ENCODE data around the gene HSPA1L.

Gene HSPA1L

DNA sequence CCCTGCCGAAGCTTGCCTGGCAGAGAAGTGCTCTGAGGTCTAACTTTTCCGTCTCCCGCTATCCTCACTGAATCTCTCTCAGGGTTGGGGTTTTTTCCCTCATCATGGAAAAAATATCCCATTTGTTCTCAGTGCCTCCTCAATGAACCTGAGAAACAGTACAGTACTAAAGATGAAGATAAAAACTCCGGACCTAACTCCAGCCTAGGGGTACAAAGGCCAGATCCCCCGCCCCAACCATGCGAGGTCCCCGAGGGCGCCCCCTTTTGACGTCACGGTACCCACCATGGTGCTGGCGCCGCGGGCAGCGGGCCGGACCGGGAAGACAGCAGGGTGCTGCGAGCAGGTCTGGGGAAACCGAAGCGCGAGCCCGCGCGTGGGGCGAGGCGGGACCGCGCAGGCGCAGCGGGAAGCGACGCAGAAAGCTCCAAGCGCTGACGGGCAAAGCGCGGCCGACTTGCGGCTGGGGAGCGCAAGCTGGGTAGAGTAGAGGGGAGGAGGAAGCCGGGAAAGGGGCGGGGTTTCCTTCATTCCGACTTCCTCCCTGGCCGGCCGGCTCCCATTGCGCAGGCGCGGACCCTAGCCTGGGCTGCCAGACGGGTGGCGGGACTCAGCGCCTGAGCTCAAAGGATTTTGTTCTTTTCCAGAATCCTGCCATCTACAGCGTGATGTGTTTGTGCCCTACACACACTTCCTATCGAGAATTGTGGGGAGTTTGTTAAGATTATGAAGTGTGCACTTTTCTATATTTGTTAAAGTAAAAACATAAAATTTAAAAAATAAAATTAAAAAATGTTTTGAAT, 8.4 kb downstream of the HSPA1L start, which contains the start of gene LSM2 (continued):
- TF ChIP-seq ZNF433 (tag by site-specific recombination; IDR thresholded peaks at IDR 0.05; ENCODE audit: low read depth) (no peak), ZNF311 (tag by site-specific recombination; IDR thresholded peaks at IDR 0.05; ENCODE audit: borderline replicate concordance) (no peak), ZNF791 (tag by site-specific recombination; IDR thresholded peaks at IDR 0.05) (no peak), HOXC10 (CRISPR knock-in tag; IDR thresholded peaks at IDR 0.05) (no peak), ZNF785 (tag by site-specific recombination; IDR thresholded peaks at IDR 0.05) (no peak), ZNF660 (tag by site-specific recombination; IDR thresholded peaks at IDR 0.05) (peak; percentile 45), ZNF302 (tag by site-specific recombination; IDR thresholded peaks at IDR 0.05; ENCODE audit: low read depth) (no peak), ZNF112 (tag by site-specific recombination; IDR thresholded peaks at IDR 0.05) (no peak), ZFP69B (tag by site-specific recombination; IDR thresholded peaks at IDR 0.05) (0 out of 2 replicates have a peak, but pooled peaks have one; percentile 36), ZNF350 (tag by site-specific recombination; IDR thresholded peaks at IDR 0.05) (no peak), ZNF707 (tag by site-specific recombination; IDR thresholded peaks at IDR 0.05) (no peak), ZXDB (tag by site-specific recombination; IDR thresholded peaks at IDR 0.05) (peak; percentile 80), ZNF416 (tag by site-specific recombination; IDR thresholded peaks at IDR 0.05) (no peak), ZNF157 (tag by site-specific recombination; IDR thresholded peaks at IDR 0.05) (no peak)
- TF ChIP-seq, protein P1, sequence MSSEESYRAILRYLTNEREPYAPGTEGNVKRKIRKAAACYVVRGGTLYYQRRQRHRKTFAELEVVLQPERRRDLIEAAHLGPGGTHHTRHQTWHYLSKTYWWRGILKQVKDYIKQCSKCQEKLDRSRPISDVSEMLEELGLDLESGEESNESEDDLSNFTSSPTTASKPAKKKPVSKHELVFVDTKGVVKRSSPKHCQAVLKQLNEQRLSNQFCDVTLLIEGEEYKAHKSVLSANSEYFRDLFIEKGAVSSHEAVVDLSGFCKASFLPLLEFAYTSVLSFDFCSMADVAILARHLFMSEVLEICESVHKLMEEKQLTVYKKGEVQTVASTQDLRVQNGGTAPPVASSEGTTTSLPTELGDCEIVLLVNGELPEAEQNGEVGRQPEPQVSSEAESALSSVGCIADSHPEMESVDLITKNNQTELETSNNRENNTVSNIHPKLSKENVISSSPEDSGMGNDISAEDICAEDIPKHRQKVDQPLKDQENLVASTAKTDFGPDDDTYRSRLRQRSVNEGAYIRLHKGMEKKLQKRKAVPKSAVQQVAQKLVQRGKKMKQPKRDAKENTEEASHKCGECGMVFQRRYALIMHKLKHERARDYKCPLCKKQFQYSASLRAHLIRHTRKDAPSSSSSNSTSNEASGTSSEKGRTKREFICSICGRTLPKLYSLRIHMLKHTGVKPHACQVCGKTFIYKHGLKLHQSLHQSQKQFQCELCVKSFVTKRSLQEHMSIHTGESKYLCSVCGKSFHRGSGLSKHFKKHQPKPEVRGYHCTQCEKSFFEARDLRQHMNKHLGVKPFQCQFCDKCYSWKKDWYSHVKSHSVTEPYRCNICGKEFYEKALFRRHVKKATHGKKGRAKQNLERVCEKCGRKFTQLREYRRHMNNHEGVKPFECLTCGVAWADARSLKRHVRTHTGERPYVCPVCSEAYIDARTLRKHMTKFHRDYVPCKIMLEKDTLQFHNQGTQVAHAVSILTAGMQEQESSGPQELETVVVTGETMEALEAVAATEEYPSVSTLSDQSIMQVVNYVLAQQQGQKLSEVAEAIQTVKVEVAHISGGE (tag by site-specific recombination; conservative IDR thresholded peaks at IDR 0.05; ENCODE audit: low read depth), result no peak; the same call in 1 of the 2 replicates
- TF ChIP-seq, protein P2, sequence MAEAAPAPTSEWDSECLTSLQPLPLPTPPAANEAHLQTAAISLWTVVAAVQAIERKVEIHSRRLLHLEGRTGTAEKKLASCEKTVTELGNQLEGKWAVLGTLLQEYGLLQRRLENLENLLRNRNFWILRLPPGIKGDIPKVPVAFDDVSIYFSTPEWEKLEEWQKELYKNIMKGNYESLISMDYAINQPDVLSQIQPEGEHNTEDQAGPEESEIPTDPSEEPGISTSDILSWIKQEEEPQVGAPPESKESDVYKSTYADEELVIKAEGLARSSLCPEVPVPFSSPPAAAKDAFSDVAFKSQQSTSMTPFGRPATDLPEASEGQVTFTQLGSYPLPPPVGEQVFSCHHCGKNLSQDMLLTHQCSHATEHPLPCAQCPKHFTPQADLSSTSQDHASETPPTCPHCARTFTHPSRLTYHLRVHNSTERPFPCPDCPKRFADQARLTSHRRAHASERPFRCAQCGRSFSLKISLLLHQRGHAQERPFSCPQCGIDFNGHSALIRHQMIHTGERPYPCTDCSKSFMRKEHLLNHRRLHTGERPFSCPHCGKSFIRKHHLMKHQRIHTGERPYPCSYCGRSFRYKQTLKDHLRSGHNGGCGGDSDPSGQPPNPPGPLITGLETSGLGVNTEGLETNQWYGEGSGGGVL (tag by site-specific recombination; IDR thresholded peaks at IDR 0.05), result no peak
- TF ChIP-seq, protein P3, sequence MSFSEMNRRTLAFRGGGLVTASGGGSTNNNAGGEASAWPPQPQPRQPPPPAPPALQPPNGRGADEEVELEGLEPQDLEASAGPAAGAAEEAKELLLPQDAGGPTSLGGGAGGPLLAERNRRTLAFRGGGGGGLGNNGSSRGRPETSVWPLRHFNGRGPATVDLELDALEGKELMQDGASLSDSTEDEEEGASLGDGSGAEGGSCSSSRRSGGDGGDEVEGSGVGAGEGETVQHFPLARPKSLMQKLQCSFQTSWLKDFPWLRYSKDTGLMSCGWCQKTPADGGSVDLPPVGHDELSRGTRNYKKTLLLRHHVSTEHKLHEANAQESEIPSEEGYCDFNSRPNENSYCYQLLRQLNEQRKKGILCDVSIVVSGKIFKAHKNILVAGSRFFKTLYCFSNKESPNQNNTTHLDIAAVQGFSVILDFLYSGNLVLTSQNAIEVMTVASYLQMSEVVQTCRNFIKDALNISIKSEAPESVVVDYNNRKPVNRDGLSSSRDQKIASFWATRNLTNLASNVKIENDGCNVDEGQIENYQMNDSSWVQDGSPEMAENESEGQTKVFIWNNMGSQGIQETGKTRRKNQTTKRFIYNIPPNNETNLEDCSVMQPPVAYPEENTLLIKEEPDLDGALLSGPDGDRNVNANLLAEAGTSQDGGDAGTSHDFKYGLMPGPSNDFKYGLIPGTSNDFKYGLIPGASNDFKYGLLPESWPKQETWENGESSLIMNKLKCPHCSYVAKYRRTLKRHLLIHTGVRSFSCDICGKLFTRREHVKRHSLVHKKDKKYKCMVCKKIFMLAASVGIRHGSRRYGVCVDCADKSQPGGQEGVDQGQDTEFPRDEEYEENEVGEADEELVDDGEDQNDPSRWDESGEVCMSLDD (tag by site-specific recombination; IDR thresholded peaks at IDR 0.05), result peak; percentile 78; the same call in 1 of the 2 replicates
- TF ChIP-seq, protein P4, sequence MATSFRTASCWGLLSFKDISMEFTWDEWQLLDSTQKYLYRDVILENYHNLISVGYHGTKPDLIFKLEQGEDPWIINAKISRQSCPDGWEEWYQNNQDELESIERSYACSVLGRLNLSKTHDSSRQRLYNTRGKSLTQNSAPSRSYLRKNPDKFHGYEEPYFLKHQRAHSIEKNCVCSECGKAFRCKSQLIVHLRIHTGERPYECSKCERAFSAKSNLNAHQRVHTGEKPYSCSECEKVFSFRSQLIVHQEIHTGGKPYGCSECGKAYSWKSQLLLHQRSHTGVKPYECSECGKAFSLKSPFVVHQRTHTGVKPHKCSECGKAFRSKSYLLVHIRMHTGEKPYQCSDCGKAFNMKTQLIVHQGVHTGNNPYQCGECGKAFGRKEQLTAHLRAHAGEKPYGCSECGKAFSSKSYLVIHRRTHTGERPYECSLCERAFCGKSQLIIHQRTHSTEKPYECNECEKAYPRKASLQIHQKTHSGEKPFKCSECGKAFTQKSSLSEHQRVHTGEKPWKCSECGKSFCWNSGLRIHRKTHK (tag by site-specific recombination; IDR thresholded peaks at IDR 0.05), result no peak
- TF ChIP-seq, protein P5, sequence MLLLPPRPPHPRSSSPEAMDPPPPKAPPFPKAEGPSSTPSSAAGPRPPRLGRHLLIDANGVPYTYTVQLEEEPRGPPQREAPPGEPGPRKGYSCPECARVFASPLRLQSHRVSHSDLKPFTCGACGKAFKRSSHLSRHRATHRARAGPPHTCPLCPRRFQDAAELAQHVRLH (tag by site-specific recombination; IDR thresholded peaks at IDR 0.05), result peak; percentile 73; the same call in 1 of the 2 replicates
- TF ChIP-seq, protein P6, sequence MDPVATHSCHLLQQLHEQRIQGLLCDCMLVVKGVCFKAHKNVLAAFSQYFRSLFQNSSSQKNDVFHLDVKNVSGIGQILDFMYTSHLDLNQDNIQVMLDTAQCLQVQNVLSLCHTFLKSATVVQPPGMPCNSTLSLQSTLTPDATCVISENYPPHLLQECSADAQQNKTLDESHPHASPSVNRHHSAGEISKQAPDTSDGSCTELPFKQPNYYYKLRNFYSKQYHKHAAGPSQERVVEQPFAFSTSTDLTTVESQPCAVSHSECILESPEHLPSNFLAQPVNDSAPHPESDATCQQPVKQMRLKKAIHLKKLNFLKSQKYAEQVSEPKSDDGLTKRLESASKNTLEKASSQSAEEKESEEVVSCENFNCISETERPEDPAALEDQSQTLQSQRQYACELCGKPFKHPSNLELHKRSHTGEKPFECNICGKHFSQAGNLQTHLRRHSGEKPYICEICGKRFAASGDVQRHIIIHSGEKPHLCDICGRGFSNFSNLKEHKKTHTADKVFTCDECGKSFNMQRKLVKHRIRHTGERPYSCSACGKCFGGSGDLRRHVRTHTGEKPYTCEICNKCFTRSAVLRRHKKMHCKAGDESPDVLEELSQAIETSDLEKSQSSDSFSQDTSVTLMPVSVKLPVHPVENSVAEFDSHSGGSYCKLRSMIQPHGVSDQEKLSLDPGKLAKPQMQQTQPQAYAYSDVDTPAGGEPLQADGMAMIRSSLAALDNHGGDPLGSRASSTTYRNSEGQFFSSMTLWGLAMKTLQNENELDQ (tag by site-specific recombination; IDR thresholded peaks at IDR 0.05; ENCODE audit: low read depth), result no peak
- TF ChIP-seq, protein P7, sequence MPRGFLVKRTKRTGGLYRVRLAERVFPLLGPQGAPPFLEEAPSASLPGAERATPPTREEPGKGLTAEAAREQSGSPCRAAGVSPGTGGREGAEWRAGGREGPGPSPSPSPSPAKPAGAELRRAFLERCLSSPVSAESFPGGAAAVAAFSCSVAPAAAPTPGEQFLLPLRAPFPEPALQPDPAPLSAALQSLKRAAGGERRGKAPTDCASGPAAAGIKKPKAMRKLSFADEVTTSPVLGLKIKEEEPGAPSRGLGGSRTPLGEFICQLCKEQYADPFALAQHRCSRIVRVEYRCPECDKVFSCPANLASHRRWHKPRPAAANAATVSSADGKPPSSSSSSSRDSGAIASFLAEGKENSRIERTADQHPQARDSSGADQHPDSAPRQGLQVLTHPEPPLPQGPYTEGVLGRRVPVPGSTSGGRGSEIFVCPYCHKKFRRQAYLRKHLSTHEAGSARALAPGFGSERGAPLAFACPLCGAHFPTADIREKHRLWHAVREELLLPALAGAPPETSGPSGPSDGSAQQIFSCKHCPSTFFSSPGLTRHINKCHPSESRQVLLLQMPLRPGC (tag by site-specific recombination; IDR thresholded peaks at IDR 0.05), result peak; percentile 31; the same call in 1 of the 2 replicates
- TF ChIP-seq, protein P8, sequence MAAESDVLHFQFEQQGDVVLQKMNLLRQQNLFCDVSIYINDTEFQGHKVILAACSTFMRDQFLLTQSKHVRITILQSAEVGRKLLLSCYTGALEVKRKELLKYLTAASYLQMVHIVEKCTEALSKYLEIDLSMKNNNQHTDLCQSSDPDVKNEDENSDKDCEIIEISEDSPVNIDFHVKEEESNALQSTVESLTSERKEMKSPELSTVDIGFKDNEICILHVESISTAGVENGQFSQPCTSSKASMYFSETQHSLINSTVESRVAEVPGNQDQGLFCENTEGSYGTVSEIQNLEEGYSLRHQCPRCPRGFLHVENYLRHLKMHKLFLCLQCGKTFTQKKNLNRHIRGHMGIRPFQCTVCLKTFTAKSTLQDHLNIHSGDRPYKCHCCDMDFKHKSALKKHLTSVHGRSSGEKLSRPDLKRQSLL (tag by site-specific recombination; IDR thresholded peaks at IDR 0.05), result no peak

All from HEK293 (cell line).